Neural crest cell (in vitro differentiated cells): ENCODE measurements around the gene KIRREL1. TPM values are rescaled to one million over a fixed set of nuclear protein-coding genes. Genes with fewer than 3 reads are reported as not detected.

Experiments used
- DNase-seq: peaks from one replicate; pipeline ENCODE4 v3.0.0; 2021; ENCODE audit warnings: low read depth, mixed read lengths, low spot score
- H3K27ac Mint-ChIP-seq: one replicate; pipeline ENCODE4 v1.8.0; 2021; ENCODE audit warnings: mild to moderate bottlenecking, mixed read lengths; ENCODE audit not compliant: unreplicated experiment
- H3K27me3 Mint-ChIP-seq: 2 replicates; pipeline ENCODE4 v1.8.0; 2021; ENCODE audit warnings: low read depth, mild to moderate bottlenecking, mixed read lengths
- H3K36me3 Mint-ChIP-seq: 2 replicates; pipeline ENCODE4 v1.8.0; 2021; ENCODE audit warnings: low read depth, mild to moderate bottlenecking, mixed read lengths
- H3K4me1 Mint-ChIP-seq: 2 replicates; pipeline ENCODE4 v1.8.0; 2021; ENCODE audit warnings: mixed read lengths
- H3K4me3 Mint-ChIP-seq: one replicate; pipeline ENCODE4 v1.8.0; 2021; ENCODE audit warnings: mild to moderate bottlenecking, mixed read lengths
- H3K9me3 Mint-ChIP-seq: 2 replicates; pipeline ENCODE4 v1.8.0; 2021; ENCODE audit warnings: mixed read lengths
- CTCF ChIP-seq: fragments of 200-600 bp; sonication (generic); conservative IDR thresholded peaks from 2 replicates; pipeline ENCODE4 v1.5.0; 2021; ENCODE audit warnings: antibody characterized with exemption, mild to moderate bottlenecking
- total RNA-seq: library from RNA; stranded (reverse); gene quantifications from 2 replicates; pipeline ENCODE4 v1.2.1, GENCODE V29; 2021

KIRREL1 gene
- total RNA-seq, 1 donor from 2014 or later: 64.9 TPM

DNA sequence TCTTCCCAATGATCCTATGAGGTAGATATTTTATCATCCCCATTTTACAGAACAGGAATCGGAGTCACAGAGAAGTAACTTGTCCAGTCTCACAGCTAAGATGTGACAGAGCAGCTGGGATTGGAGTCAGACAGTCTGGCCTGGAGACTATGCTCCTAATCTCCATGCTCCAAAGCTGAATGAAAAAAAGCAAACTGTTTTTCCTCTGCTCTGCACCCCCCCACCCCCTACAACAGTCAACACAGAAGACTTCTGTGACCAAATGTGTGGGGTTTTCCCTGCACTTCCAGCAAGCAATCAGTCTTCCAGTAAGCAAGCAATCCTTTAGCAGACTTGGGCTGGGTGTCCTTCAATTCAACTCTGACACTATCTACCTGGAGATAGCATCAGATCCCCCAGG lies 33.2 kb downstream of the KIRREL1 start:
- no peaks in the 10 kb centered on the region for H3K9me3 Mint-ChIP-seq
- peaks cover 5% of the 10 kb centered on the region for H3K36me3 Mint-ChIP-seq

GRCh38 chr1:158027508-158027907 lies 34.1 kb downstream of the KIRREL1 start:
- no peak overlapping the region for H3K4me3 Mint-ChIP-seq
- no peaks in the 10 kb centered on the region for H3K27me3 Mint-ChIP-seq
- TF ChIP-seq CTCF: no peak
- no peaks in the 10 kb centered on the region for H3K9me3 Mint-ChIP-seq
- H3K4me1 Mint-ChIP-seq: peaks cover 44% of the 10 kb centered on the region
- peaks cover 10% of the 10 kb centered on the region for H3K36me3 Mint-ChIP-seq
- no peak for DNase-seq
- no peak overlapping the region for H3K27ac Mint-ChIP-seq

More for the DNA sequence above, 33.2 kb downstream of the KIRREL1 start:
- Mint-ChIP-seq H3K27me3 (no peaks in the 10 kb centered on the region), H3K4me3 (no peak overlapping the region), H3K4me1 (peaks cover 47% of the 10 kb centered on the region), H3K27ac (no peak overlapping the region)
- no peak for TF ChIP-seq CTCF
- DNase-seq: no peak

- peaks cover 30% of the 10 kb centered on the region for H3K4me1 Mint-ChIP-seq
- H3K36me3 Mint-ChIP-seq: peaks cover 11% of the 10 kb centered on the region
- no peaks in the 10 kb centered on the region for H3K9me3 Mint-ChIP-seq
- no peak for TF ChIP-seq CTCF
- H3K27ac Mint-ChIP-seq: no peak overlapping the region
- H3K27me3 Mint-ChIP-seq: no peaks in the 10 kb centered on the region
- DNase-seq: no peak
- H3K4me3 Mint-ChIP-seq: no peak overlapping the region
Measured at GRCh38 chr1:158028969-158029368, 35.5 kb downstream of the KIRREL1 start.

GRCh38 chr1:158035014-158035413 lies 41.6 kb downstream of the KIRREL1 start:
- Mint-ChIP-seq H3K27me3 (no peaks in the 10 kb centered on the region), H3K4me3 (no peak overlapping the region), H3K27ac (peak overlapping the region; percentile 91), H3K9me3 (no peaks in the 10 kb centered on the region), H3K4me1 (peaks cover 58% of the 10 kb centered on the region), H3K36me3 (peaks cover 8% of the 10 kb centered on the region)
- DNase-seq: no peak
- TF ChIP-seq CTCF: no peak

DNA sequence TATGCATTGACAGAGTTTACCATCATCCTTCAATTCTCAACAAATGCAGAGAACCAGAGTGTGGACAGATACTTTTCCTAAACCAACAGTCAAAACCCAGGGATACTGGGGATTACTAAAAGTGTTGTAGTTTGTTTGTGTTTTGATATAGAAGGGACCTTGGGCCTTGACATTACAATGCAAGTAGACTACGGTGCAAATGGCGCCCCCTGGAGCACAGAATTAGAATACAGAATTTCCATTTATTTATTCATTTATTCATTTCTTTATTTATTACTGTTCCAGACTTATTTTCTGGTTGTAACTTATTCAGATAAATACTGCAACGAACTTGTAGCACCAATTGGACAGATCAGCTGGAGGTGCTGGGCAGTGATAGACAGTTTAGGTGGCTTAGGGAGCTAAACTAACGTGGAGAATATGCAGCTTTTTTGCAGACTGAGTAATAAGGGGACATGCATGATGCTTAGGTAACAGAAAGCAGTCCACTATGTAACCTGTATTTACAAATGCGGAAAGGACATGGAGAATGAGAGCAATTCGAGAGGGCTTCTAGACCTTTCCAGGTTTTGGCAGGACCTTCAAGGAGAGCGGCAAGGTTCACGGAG lies 42.6 kb downstream of the KIRREL1 start:
- Mint-ChIP-seq H3K4me1 (peaks cover 69% of the 10 kb centered on the region), H3K27ac (no peak overlapping the region), H3K9me3 (peaks cover 3% of the 10 kb centered on the region), H3K36me3 (peaks cover 8% of the 10 kb centered on the region), H3K27me3 (no peaks in the 10 kb centered on the region), H3K4me3 (peak overlapping the region; percentile 52)
- peak; percentile 48 for DNase-seq
- TF ChIP-seq CTCF: peak; percentile 82
